GM21528 (cell line): ENCODE measurements around the gene ARCN1.

Experiments used
- ATAC-seq: cut with Tn5 transposase; IDR thresholded peaks from one replicate; pipeline ENCODE4 v1.9.1; 2021; ENCODE audit warnings: mild to moderate bottlenecking, moderate library complexity; ENCODE audit not compliant: unreplicated experiment, low FRiP score

The ARCN1 gene

DNA sequence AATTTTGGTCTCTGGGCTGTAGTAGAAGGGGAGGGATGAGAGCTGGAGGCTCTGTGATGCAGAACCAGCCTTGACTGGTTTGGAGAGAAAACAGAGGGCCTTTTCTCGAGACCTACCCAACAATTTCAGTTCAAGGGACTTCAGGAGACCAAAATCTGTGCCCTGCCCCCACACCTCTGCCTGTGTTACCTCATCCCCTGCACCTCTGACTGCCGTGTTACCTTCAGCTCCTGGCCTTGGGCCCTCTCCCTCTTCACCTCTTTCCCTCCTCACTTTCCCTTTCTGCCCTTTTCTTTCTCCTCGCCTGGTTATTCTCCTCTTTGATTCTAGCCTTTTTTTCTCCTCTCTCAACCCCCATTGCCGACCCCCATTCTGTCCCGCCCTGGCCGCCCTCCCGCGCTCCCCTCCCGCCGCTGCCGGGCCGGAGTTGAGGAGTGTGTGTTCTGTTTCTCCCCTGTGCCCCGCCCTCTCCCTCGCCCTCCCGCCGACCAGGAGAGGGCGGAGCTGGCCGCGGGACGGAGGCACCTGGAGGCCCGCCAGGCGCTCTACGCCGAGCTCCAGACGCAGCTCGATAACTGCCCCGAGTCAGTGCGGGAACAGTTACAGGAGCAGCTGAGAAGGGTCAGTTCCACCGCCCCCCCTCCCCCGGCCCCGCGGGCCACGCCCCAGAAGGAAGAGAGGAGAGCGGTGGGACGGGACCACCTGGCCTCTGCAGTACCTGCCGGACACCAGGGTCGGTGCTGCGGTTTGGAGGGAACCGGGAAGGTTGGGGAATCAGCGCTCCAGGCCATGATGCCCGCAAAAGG lies 62.4 kb downstream of the ARCN1 start:
- ATAC-seq: no peak

DNA sequence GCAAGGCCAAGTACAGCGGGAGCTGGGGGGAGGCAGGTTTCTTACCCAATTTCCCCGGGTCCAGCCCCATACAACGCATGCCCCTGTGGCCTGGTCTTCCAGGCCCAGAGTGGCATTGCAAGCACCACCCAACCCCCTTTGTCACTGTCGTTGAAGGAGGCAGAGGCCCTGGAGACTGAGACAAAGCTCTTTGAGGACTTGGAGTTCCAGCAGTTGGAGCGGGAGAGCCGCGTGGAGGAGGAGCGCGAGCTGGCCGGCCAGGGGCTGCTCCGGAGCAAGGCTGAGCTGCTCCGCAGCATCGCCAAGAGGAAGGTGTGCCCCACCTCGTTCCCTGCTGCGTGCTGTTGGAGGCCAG lies 63.0 kb downstream of the ARCN1 start:
- no peak for ATAC-seq

DNA sequence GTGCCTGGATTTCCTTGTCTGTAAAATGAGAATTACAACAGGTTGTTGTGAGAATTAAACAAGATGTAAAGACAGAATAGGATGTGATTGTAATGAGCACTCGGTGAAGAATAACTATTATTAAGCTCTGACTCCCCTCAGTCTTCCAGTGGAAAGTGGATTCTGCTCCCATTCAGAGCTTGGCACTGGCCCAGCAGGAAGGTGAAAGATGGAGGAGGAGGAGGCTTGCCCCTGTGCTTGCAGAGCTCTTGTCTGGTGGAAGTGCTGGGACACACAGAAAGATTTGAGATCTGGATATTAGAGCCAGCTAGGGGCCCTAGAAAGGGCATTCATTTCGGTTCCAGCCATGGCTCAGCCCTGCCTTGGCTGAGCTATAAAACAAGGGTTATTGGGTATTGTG lies 63.4 kb downstream of the ARCN1 start:
- ATAC-seq: no peak

DNA sequence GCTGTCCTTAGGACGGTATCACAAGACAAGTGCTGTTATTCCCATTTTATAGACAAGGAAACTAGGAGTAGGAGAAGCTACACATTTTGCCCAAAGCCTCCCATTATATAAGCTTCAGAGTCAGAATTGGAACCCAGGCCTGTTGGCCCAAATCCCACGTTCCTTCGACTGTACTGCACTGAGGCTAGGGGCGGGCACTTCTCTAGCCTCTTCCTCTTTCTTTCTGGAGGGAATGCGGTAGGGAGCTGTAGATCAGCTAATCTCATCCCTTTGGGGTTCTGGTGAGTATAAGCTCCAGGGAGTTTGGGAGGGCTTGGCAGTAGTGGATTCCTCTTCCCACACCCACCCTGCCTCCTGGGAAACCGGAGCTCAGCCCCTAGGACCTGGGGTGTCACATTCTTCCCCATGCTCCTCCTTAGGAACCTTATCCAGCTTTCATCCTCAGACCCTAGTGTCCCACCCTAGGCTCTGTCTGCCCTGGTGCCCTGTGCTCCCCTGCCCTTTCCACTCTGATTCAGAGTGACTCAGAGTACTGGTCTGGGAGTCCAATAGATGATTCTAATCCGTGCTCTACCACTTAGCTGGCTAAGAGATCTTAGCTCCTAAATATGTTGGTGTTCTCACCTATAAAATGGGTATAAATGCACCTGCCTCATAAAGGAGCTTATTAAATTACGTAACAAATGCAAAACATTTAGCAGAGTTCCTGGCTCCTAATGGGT lies 64.5 kb downstream of the ARCN1 start:
- ATAC-seq: no peak

DNA sequence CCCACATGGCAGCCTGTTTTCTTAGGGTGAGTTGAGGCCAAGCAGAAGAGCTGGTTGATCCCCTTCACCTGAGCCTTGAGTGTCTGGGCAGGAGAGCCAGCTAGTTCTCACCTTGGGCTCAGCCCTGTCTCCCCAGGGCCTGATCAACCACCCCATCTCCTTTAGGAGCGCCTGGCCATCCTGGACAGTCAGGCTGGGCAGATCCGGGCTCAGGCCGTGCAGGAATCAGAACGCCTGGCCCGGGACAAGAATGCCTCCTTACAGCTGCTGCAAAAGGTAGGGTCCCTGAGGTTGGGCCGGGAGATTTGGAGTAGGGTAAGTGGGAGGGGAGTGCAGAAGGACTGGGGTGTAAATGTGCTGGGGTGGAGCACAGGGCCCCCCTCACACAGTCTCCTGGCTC lies 66.5 kb downstream of the ARCN1 start:
- no peak for ATAC-seq

DNA sequence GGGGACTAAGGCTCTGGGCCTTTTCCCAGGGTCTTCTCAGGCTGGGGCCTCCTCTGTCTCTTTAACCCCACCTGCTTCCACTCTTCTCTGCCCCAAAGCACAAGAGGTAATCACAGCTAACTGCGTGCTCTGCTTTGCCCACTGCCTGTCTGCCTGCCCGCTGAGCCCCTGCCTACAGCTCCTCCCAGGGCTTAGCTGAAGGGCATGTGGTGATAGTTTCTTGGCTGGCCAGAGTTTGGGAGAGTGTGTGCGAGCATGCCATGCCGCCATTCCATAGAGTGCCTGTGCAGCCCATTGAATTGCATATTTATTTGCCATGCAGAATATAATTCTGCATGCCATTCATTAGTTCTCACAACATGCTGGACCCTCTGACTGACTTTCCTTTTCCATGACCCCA lies 67.7 kb downstream of the ARCN1 start:
- ATAC-seq: no peak

DNA sequence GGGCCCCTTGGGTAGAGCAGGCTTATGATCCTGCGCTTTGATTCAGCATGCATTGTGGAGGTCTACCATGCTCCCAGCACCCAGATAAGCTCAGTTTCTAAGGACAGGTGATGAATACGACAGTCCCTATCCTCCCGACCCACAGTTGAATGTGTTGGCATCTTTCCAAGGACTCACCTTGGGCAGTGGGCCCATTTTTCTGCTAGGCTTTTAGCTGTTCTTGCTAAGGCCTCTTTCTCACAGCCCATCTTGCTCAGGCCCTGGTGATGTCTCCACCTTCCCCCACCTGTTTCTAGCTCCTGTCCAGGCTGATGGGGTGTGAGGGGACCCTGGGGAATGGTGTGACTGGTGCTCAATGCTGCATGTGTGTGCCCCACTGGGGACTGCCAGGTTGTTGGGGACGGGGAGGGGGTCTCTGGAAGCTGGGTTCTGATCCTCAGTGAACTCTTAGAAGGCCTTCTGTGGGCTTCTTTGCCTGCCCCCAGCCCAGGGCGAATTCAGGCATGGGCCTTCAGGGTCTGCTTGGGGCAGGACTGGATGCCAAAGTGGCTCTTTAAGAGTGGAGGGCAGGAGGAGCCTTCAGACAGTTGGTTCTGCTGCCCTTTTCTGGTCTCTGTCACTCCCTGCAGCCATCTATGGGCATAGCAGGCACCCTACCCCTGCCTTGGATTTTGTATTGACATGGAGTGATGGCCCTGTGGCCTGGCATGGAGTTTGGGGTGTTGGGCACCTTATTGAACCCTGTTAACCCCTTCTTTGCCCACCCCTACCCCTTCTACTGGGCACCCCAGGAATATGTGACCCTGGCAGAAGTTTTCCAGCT lies 68.3 kb downstream of the ARCN1 start:
- ATAC-seq: no peak

DNA sequence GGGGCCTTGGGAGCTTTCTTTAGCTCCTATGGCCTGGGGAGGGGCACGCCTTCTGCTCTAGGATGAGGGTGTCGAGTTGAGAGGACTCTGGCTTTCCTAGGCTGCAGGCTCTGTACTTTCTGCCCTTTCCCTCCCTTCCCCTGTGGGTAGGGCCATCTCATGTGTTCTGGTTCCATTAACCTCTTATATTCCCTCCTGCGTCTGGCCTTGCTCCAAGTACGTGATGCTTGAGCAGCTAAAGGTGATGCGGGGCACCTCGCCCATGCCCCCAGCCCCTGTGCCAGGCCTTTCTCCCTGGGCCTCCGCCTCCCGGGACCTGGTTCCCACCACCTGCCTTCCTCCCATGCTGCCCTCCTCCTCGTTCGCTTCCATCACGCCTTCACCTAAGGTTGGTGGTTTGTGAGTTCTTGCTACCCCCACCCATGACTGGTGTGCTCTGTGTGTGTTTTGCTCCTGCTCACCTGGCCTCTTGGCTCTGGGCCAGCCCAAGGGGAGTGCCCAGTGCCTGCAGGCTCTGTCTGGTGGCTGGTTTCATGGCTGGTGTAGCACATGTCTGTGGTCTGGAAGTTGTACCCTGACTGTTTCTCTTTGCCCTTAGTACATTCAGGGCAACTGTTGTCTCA lies 69.3 kb downstream of the ARCN1 start:
- no peak for ATAC-seq

DNA sequence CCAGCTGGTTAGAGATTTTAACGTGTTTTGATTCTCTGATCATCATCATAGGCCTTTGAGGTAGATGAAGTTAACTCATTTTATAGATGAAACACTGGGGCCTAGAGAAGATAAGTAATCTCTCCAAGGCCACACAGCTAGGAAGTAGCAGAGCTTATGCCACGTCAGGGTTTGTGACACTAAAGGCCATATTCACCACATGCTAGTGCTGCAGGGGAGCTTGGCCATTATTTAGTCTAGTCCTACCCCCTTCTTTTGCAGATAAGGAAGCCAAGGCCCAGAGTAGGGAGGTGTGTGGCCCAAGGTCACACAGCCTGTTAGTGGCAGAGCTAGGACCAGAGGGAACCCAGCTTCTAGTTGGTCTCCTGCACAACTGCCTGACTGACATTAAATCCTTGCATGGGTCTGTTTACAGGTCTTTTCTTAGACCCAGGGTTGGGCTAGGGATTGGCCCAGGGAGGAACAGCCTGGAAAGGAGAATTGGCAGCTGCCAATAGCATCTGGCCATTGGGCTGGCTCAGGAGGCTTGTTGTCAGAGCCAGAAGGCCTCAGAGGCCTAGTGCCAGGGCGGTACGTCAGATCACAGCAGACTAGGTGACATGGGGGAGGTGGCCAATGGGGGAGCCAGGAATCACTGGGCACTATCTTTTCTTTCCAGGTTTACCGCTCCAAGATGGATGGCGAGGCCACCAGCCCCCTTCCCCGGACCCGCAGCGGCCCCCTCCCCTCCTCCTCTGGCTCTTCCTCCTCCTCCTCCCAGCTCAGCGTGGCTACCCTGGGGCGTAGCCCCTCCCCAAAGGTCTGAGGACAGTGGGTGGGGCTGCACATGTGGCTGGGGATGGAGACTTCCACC lies 71.2 kb downstream of the ARCN1 start:
- no peak for ATAC-seq

DNA sequence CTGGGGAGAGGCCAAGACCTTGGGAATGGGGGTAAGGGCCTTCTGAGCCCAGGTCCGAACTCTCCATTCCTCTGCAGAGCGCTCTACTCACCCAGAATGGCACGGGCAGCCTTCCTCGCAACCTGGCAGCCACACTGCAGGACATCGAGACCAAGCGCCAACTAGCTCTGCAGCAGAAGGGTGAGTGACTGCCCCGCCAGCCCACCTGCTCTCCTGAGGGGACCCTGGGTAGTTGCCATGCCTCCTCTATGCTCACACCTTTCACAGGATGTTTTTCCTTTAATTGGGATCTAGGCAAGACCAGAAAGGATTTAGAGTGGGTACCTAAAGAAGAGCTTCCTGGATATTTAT lies 71.8 kb downstream of the ARCN1 start:
- ATAC-seq: no peak

DNA sequence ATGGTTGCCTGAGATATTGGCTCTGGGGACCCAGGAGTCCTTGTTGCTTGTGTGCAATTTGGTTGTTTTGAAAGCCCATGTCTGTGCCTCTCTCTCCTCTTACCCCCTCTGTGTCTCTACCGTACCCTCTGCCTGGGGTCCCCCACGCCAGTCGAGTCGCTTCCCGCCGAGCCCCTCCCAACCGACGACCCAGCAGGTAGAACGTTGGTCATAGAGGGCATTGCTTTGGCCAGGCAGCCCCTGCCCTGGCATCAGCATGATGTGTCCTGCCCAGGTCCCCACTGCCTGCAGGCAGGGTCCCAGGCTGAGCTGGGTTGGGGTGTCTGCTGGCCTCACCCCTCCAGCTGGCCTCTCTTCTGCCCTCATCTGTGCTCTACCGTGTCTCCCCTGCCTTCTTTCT lies 72.3 kb downstream of the ARCN1 start:
- ATAC-seq: no peak

DNA sequence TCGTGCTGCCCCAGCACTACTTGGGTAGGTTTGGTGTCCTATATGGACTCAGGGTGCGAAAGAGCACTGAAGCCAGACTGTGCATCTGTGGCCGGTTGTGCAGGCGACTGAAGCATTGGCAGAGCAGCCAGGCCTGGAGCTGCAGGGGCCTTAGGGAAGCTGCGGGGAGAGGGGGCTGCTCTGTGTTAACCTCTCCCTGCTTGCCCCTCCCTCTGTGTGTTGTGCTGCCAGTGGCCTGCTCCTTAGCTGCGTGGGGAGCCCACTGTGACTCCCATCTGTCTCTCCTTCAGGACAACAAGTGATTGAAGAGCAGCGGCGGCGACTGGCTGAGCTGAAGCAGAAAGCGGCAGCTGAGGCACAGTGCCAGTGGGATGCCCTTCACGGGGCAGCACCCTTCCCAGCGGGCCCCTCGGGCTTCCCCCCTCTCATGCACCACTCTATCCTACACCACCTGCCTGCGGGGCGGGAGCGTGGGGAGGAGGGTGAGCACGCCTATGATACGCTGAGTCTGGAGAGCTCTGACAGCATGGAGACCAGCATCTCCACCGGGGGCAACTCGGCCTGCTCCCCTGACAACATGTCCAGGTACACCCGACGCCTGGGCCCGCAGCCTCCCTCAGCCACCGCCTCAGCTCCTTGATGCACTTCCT lies 73.0 kb downstream of the ARCN1 start:
- no peak for ATAC-seq

DNA sequence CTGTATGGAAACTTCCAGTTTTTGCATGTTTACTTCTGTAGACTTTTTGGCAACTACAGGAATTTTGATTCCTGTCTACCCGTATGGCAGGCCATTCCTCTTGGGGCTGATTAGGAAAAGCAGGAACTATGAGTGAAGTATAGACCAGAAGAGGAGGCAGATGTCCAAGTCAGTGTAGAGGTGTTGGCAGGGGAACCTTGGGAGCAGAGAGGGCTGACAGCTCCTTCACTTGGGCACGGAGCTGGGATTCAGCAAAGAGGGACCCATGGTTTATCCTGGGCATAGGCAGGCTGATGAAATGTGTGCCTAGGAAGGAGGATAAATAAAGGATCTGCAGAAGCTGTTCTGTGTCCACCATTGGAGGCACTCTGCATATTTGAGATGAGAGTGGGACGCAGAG lies 74.2 kb downstream of the ARCN1 start:
- ATAC-seq: no peak

DNA sequence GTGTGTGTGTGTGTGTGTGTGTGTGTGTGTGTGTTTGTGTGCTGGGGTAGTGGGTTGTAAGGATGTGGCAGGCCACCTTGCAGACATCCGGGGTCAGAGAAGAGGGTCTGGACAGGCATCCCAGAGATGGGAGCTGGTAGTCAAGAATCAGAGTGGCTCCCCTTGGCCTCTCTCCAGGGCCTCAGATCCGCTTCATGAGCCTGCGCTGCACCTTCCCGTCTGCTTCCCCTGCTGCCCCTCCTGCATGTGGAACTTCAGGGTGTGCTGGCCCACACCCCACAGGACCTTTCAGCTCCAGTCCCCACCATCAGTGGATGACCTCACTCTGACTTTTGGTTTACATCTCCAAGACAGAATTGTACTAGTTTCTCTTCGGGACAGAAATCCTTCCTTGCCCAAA lies 76.1 kb downstream of the ARCN1 start:
- ATAC-seq: no peak

DNA sequence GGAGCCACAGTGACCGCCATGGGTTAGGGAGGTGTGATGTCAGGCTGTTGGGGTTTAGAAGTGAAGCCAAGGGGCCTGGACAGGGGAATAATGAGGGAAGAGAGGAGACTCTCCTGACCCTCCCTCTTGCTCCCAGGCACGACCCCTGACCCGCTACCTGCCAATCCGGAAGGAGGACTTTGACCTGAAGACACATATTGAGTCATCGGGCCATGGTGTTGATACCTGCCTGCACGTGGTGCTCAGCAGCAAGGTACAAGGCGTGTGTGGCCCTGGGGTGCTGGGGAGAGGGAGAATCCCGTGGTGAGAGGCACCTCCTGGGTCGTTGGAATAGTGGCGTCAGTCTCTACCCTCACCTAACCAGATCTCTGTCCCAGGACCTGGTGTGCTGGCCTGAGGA lies 77.7 kb downstream of the ARCN1 start:
- ATAC-seq: no peak

DNA sequence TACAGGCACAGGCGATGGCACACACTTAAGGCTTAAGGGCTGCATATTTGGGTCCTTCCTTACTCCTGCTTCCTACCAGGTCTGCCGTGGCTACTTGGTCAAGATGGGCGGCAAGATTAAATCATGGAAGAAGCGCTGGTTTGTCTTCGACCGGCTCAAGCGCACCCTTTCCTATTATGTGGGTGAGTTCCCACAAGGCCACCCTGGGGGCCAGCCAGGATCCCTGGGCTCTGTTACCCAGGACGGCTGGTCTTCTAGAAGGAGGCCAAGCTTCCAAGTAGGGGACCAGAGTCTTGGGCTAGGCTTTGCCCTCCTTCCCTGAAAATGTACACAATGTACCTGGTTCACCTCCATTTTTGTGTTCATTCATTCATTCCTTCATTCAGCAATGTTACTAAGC lies 78.2 kb downstream of the ARCN1 start:
- no peak for ATAC-seq

DNA sequence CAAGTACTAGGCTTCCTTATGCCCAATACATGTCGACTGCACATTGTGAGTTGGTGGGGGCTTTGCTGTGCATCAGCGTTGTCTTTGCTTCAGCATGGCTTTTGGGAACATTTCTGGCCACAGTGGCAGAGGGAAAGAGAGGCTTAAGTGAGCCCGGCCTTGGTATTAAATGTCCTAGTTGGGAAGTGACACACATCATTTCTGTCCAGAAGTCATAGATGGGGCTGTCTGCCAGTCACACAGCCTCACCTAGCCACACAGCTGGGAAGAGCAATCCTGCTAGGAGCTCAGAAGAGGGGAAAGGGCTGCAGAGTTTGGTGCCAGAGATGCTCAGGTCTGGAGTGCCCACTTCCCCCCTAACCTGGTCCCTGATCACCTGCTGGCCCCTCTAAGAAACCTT lies 79.6 kb downstream of the ARCN1 start:
- ATAC-seq: no peak
